Stimulated activated CD4-positive, alpha-beta T cell treated with anti-CD3 and anti-CD28 coated beads, Interleukin-1b, Interleukin-23, amount 100 ng/mL, for 24 hours (primary cell): ENCODE measurements around the gene PCED1B.
A peak's percentile ranks its signal among the peaks of the same experiment; 100 is the strongest.
"Not testable (repeated sequence)": the region's sequence is repeated elsewhere in the genome, so short reads cannot be mapped to it uniquely, and the experiment has no call there.

Experiments
- DNase-seq, 4 experiments: peaks; one replicate each; pipeline ENCODE4 v3.0.0-alpha.2; 2020; ENCODE audit warnings: low read depth in 4 of 4, low spot score in 1 of 4

The PCED1B gene

DNA sequence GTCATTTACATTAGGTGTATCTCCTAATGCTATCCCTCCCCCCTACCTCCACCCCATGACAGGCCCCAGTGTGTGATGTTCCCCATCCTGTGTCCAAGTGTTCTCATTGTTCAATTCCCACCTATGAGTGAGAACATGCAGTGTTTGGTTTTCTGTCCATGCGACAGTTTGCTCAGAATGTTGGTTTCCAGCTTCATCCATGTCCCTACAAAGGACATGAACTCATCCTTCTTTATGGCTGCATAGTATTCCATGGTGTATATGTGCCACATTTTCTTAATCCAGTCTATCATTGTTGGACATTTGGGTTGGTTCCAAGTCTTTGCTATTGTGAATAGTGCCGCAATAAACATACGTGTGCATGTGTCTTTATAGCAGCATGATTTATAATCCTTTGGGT is 37.9 kb downstream of the PCED1B start:
- DNase-seq, result not testable (repeated sequence)

DNA sequence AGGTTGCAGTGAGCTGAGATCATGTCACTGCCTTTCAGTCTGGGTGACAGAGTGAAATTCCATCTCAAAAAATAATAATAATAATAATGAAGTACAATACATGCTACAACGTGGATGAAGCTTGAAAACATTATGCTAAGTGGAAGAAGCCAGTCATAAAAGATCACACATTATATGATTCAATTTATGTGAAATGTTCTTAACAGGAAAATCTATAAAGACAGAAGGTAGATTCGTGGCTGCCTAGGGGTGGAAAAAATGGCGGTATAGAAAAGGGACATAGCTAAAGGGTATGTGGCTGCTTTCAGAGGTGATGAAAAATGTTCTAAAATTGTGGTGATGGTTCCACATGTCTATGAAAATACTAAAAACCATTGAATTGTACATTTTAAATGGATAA is 41.3 kb downstream of the PCED1B start:
- DNase-seq, result peak in 1 of 4 experiments; percentile 11

DNA sequence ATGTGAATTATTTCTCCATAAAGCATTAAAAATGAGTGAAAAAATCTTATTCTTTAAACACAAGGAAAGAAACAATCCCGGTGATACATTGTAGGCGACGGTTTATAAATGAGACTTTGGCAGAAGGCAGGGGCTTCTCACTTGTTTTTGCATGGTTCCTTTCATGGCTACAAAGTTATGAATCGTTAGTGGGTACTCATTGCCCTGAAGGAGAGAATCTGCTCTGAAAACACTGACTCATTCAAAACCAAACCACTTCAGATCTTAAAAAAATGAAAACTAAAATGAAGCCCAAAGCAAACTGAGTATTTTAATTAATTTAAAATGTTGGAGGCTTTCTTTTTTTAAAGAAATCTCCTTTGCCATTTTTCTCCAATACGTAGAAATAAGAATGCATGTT is 41.7 kb downstream of the PCED1B start:
- DNase-seq, result no peak

DNA sequence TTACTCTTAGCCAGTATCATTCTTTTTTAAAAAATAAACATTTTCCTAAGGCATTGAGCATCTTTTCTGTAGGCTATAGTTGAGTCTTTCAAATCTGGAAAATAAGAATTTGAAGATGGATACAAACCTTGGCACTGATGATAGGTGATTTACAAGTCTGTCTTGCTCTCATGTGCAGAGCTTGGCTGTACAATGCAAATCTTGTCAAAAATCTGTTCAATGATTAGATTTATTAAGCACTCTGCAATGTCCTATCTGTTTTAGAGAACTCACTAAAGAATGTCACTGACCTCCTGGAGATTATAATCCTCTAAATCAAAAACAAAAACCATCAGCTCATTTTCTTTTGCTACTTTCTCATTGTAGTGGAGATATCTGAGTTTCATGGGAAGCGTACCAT is 43.2 kb downstream of the PCED1B start:
- no peak for DNase-seq

DNA sequence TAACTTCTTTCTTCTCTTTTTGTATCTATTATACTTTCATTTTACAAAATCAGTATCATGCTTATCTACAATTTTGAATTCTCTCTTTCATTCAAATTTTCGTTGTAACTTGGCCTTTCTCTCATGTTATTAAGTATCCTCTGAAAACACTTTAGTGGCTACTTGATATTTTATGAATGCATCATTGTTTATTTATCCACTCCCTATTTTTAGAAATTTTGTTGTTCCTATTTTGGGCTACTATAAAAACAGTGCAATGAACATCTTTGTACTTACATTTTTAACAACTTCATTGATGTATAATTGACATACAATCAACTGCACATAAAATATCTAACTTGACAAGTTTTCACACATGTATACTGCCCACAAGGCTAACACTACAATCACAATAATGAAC is 44.3 kb downstream of the PCED1B start:
- no peak for DNase-seq

DNA sequence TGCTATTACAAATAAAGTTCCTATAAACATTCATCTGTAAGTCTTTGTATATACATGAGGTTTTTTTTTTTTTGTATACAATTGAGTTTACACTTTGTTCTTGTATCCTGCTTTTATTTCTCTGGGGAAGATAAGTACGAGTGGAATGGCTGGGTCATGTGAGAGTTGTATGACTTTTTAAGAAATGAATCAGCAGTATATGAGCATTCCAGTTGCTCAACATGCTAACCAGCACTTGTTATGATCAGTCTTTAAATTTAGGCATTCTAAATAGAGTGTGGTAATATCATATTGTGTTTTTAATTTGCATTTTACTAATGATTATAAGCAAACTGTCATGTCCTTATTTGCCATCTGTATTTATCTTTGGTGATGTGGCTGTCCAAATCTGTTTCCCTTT is 45.0 kb downstream of the PCED1B start:
- DNase-seq, result no peak

DNA sequence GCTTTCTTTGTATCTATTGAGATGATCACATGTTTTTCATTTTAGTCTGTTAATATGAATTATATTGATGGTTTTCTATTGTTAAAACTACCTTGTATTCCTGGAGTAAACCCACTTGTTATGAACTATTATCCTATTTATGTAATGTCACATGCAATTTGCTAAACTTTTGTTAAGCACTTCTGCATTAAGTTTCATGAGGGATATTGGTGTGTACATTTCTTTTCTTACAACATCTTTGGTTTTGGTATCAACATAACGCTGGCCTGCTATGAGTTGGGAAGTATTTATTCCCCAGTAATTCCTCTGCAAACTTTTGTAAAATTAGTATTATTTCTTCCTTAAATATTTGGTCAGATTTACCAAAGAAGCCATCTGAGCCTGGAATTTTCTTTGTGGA is 46.8 kb downstream of the PCED1B start:
- DNase-seq, result no peak

DNA sequence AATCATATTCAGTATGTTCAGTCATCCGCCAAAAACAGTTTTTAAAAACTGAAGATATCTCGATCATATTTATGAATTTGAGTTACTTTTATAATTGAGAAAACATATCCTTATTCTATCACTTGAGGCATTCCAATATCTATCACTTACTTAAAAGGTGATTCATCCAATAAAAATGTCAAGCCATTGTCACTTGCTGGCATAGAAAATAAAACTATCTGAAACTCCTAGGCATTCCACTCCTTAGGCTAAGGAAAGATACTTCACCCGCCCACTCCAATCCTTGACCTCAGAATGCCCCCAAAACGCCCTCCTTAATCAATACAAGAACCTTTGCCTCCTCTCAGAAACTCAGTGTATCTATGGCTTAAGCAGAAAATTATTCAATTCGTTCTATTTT is 51.6 kb downstream of the PCED1B start:
- no peak for DNase-seq

DNA sequence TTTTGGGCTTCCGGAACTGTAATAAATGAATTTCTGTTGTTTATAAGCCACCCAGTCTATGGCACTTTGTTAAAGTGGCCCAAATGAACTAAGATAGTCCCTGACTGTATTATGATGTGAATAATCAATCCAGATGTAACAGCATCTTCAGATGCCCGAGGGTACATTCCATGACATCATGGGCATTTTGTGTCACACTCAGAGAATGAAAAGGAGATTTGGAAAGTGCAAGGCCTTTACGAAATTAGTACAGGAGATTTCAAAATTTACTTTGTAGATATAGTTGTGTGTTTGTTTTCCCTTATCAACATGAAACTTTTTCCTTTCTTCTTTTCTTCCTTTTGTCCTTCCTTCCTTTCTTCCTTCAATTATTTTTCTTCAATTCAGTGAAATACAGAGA is 54.6 kb downstream of the PCED1B start:
- no peak for DNase-seq

DNA sequence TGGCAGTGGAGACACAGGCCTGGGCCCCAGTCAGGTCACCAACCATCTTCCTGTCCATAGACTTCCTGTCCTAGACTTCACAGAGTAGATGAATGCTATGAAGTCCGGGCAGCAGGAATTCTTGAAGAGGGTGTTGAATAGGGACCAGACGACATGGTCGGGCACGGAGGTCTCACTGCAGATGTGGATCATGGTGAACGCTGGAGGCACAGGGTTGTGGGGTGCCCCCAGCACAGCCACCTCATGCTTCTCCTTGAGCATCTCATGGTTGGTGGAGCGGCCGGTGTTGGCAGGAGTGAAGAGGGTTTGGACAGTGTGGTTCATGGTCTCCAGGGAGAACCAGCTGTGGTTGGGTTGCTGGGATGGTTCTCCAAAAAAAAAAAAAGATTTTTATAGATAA is 56.2 kb downstream of the PCED1B start:
- DNase-seq, result no peak

DNA sequence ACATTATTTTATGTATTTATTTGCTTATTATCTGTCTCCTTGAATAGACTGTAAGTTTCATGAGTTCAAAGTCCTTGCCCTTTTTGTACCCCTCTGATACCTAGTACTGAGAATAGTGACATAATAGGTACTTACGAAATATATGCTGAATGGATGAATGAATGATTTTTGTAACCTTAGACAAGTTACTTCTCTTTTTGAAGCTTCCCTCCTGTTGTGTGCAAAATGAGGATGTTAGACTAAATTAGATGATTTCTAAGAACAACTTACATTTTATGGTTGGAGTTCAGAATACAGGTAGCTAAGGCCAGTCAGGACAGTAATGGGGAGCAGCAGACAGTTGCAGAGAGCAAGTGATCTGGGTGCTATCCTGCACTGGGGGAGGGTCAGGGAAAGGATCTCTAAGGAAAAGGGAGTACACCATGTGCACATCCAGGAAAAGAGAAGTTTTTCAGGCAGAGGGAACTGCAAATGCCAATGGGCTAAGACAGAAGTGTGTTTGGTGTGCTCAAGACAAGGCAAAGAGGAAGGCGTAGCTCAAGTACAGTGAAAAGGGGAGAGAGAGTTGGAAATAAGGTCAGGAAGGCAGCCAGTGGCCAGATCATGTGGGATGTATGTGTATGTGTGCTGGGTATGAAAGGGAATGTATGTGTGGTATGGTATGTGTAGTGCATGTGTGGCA is 59.7 kb downstream of the PCED1B start:
- DNase-seq, result no peak

DNA sequence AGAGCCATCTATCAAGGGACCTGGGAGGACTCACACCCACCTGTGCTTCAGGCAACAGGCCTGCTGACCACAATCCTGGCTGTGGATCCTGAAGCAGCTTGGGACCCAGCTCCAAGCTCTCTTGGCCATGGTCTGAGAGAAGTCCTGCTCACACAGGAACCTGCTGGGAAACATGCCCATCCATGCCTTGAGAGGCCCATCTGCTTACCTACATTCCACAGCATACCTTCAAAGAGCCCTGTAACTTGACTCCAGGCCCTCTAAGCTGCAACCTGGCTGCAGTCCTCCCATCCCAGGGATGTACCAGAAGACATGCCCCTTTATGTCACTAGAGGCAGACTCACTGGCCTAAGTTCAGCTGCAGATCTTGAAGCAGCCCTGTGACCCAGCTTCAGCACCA is 62.0 kb downstream of the PCED1B start:
- DNase-seq, result no peak

DNA sequence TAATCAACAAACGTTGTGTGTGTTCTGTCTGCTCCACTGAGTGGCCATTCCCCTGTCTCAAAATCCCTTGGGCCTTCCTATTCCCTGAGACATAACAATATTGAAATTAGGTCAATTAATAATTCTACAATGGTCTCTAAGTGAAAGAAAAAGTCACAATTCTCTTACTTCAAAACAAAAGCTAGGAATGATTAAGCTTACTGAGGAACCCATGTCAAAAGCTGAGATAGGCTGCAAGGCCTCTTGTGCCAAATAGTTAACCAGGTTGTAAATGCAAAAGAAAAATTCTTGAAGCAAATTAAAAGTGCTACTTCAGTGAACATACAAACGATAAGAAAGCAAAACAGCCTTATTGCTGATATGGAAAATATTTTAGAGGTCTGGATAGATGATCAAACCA is 65.3 kb downstream of the PCED1B start:
- DNase-seq, result no peak

DNA sequence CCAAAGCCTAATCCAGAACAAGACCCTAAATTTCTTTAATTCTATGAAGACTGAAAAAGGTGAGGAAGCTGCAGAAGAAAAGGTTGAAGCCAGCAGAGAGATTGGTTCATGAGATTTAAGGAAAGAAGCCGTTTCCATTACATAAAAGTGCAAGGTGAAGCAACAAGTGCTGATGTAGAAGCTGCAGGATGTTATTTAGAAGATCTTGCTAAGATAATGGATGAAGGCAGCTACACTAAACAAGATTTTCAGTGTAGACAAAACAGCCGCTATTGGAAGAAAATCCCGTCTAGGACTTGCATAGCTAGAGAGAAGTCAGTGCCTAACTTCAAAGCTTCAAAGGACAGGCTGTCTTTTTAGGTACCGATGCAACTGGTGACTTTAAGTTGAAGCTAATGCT is 65.8 kb downstream of the PCED1B start:
- no peak for DNase-seq

DNA sequence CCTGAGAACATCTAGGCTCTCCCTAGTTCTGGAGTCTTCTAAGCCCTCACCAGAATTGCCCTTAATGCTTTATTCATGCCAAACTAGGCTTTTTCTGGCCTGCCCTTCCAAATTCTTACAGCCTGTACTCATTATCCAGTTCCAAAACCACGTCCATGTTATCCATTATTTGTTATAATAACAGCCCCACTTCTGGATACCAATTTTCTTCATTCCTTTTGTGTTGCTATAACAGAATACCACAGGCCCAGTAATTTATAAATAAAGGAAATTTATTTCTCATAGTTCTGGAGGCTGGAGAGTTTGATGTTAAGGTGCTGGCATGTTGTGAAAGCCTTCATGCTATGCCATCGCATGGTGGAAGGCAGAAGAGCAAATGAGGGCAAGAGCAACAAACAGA is 68.3 kb downstream of the PCED1B start:
- DNase-seq, result no peak

DNA sequence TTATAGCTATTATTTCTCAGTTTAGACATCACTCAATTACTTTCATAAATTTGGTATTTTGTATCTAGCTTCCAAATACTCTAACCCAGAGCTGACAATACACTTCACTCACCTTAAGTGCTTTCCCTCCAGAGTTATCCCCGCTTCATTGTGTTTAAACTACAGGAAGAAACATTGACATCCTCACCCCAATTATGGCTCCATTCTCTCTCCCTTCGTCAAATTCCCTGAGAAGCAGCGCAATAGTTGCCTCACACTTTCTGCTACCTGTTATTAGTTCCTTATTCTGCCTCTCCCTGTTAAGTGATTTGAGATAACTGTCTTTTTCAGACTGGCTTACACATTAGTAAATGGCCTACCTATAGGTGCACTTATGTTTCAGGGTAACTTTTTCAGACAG is 69.7 kb downstream of the PCED1B start:
- DNase-seq, result no peak

DNA sequence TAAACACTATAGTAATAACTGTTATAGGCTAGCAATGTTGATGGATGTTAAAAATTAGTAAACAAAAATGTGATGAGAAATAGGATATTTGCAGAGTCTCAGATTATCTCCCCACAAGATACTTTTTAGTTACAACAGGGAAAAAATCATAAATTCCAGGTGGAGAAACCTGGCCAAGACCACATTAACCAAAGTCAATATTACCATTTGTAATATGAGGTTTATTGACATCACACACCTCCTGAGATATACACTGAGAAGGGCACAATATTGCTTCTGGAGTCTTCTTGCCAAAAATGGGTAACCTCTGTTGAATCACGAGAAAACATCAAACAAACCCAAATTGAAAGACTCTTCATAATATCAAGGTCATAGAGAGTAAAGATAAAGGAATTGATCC is 72.7 kb downstream of the PCED1B start:
- no peak for DNase-seq

DNA sequence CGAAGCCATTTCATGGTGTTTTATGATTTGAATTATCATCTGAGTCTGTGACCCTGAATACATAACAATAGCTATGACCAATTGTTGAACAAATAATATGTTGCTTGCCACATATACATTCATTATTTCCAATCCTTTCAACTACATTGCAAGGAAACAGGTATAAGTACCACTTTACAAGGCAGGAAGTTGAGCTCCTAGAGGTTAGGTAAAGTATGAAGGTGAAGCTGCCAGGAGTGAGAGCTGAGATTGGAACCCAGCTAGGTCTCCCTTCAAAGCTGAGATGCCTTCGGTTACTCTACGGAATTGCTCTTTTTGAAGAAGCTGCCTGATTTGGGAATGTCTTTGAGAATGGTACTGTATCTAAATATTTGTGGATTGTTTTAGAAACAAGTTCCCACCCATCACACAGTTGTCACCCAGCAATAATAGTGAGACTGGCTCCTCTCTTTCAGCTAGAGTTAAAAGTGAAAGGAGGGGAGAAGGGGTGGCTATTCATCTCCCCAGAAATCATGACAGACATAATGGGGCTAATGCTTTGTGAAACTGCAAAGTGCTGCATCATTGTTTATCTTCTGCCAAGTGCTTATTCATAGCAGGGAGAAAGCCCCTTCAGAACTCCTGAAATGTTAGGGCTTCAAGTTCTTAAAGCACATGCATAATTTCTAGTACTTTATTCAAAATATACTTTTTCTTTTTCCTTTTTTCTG is 76.2 kb downstream of the PCED1B start:
- no peak for DNase-seq

DNA sequence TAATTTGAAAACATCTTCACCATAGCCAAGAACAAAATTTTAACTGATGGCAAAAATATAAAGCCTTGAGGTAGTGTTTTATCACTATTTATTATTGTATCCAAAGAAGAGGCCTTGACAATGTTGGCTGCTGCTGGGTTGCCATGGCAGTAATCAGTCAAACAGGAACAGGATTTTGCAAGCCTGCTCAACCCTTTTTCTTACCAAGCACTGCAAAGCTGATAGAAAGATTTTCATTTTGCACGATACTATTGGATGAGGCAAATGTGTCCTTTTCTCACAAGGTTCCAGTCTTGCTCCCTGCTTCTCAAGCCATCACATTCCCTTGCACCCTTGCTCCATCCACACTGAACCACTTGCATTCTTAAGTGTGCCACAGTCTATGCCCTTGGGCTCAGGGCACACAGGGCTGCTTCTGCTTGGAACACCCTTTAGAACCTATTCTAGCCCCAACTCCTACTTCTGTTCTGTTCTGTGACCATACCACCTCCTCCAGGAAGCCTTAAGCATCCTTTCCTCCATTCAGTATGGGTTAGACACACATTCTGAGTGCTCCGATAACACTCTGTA is 76.8 kb downstream of the PCED1B start:
- DNase-seq, result no peak

DNA sequence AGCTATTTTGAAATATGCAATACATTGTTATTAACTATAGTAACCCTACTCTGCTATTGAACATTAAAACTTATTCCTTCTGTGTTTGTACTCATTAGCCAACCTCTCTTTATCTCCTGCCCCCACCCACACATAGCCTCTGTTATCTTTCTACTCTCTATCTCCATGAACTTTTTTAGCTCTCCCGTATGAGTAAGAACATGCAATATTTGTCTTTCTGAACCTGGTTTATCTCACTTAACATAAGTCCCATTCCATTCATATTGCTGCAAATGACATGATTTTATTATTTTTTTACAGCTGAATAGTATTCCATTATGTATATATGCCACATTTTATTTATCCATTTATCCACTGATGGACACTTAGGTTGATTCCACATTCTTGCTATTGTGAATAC is 79.4 kb downstream of the PCED1B start:
- no peak for DNase-seq

DNA sequence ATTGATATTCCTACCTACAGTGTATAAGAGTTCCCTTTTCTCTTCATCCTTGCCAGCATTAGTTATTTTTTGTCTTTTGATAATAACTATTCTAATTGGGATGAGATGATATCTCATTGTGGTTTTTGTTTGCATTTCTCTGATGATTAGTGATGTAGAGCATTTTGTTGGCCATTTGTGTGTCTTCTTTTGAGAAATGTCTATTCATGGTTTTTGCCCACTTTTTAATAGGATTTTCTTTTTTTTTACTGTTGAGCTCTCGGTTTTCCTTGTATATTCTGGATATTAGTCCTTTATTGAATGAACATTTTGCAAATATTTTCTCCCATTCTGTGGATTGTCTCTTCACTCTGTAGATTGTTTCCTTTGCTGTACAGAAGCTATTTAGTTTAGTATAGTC is 79.9 kb downstream of the PCED1B start:
- no peak for DNase-seq

DNA sequence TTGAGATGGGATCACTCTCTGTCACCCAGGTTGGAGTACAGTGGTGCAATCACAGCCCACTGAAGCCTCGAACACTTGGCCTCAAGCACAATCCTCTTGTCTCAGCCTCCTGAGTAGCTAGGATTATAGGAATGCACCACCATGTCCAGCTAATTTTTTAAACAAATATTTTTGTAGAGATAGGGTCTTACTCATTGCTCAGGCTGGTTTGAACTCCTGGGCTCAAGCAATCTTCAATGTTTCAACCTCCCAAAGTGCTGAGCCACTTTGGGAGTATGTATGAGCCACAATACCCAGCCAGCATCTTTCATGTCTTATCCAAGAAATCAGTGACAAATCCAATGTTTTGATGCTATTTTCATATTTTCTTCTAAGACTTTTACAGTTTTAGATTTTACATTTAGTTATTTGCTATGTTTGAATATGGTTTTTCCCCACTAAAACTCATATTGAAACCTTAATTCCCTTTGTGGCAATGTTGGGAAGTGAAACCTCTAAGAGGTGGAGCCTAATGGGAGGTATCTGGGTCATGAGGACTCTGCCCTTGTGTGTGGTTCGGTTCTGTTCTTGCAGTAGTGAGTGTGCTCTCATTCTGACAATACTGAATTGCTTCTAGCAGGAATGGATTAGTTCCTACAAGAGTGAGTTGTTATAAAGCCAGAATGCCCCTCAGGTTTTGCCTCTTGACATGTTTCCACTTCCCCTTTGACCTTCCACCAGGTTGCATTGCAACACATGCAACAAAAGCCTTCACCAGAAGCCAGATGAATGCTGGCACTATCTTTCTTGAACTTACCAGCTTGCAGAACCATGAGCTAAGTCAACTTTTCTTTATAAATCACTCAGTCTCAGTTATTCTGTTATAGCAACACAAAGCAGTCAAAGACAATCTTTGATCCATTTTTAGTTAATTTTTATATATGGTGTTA is 81.2 kb downstream of the PCED1B start:
- no peak for DNase-seq
